Muscle of back (tissue), 11 donors: ENCODE results near the gene GPX6. TPM values are rescaled to one million over a fixed set of nuclear protein-coding genes. Genes with fewer than 3 reads are reported as not detected.
"Not testable (repeated sequence)": the region's sequence is repeated elsewhere in the genome, so short reads cannot be mapped to it uniquely, and the experiment has no call there.

Source experiments
- DNase-seq, 3 donors: peaks; one replicate each; pipeline versions ENCODE4 v3.0.0 to v3.0.0-alpha.2; 2013
- polyA plus RNA-seq, 10 donors: library from polyadenylated mRNA; unstranded; fragments of 120-200 nt; gene quantifications; one replicate each; pipeline ENCODE4 v1.2.1, GENCODE V29; 2013; ENCODE audit not compliant: insufficient read length in 10 of 10

GPX6 gene
- polyA plus RNA-seq, 10 donors = 0.08 TPM; not detected in 9

- DNase-seq = no peak
Observed at GRCh38 chr6:28525496-28526039, 10.0 kb upstream of the GPX6 start, which contains the start of gene GPX5. Gene GPX5 (plus strand): TSS chr6:28525881. CDS start chr6:28526014, 133 bp downstream.

- no peak for DNase-seq
Observed at GRCh38 chr6:28523241-28523622, 7.6 kb upstream of the GPX6 start.

- no peak for DNase-seq
Observed at GRCh38 chr6:28522594-28523240, 7.1 kb upstream of the GPX6 start.

DNA sequence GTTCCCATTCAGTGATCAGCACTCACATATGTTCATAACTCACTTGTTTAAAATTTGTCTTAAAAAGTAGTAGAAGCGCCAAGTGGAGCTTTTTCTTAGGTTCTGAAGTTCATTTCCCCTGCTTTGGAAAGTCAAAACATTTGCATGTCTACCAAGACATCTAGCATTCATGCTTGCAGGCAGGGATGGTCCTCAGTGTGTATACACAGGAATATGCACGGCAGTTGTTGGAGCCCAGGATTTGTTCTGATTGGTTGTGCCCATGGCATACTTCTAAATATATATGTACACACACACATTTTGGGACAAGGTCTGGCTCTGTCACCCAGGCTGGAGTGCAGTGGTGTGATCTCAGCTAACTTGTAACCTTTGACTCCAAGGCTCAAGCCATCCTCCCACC lies 2.4 kb upstream of the GPX6 start:
- no peak for DNase-seq

DNA sequence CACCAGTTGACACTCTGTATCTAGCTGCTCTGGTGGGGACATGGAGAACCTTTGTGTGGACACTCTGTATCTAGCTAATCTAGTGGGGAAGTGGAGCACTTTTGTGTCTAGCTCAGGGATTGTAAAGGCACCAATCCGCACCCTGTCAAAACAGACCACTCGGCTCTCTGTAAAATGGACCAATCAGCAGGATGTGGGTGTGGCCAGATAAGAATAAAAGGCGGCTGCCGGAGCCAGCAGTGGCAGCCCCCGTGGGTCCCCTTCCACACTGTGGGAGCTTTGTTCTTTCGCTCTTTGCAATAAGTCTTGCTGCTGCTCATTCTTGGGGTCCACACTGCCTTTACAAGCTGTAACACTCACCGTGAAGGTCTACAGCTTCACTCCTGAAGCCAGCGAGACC lies 3.2 kb downstream of the GPX6 start:
- not testable (repeated sequence) for DNase-seq

DNA sequence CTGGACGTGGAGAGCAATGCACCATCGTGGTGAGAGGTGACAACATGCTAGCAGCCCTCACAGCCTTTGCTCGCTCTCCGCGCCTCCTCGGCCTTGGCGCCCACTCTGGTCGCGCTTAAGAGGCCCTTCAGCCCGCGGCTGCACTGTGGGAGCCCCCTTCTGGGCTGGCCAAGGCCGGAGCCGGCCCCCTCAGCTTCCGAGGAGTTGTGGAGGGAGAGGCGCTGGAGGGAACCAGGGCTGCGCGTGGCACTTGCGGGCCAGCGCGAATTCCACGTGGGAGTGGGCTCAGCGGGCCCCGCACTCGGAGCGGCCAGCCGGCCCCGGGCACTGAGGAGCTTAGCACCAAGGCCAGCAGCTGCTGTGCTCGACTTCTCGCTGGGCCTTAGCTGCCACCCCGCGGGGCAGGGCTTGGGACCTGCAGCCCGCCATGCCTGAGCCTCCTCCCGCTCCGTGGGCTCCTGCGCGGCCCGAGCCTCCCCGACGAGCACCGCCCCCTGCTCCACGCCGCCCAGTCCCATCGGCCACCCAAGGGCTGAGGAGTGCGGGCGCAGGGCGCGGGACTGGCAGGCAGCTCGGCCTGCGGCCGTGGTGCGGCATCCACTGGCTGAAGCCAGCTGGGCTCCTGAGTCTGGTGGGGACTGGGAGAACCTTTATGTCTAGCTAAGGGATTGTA lies 3.8 kb downstream of the GPX6 start:
- DNase-seq = no peak

DNA sequence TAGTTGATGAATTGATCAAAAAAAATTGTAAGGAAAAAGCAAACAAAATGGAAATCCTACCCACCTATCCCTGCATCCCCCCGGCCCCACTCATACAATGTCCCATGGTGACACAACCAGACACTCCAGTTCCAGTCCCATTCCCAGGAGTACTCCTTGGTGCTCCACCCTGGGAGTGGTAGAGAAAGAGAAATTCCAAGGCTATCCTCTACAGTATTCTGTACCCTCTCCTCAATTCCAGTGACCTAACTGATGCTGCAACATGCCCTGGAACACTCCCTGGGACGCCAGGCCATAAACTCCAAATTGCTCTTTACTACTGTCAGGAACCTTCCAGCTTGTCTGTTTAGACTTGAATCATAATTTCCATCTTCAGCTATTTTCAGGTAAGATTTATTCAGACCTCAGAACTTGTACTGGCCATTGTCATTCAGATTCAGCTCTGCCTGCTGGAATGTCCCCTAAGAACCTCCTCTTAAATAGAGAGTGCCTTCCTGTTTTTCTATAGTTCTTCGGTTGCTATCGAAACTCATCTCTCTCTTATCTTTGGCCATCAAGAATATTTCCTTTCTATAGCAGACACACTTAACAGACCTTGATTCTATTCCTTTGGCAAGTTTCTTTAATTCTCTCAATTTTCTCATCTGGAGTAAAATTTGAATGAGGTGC lies 8.7 kb downstream of the GPX6 start:
- no peak for DNase-seq

DNA sequence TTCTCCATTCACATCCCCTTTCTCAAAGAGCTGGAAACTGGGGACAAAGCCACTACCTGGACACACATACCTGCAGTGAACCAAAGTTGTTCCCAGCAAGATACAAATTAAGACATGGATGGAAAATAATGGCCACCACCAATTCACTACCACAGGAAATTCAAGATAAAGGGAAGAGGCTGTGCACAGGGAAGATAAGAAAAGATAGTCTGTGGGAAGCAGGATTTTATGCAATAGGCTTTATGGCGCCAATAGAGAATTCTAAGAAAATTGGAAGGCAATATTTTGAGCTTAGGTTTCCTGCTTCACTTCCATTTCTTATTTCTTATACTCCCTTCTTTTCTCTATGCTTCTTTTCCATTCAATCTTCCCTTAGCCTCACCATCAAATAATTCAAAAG lies 9.9 kb downstream of the GPX6 start:
- no peak for DNase-seq

- DNase-seq = not testable (repeated sequence)
Observed at GRCh38 chr6:28502709-28503305, 12.8 kb downstream of the GPX6 start.

DNA sequence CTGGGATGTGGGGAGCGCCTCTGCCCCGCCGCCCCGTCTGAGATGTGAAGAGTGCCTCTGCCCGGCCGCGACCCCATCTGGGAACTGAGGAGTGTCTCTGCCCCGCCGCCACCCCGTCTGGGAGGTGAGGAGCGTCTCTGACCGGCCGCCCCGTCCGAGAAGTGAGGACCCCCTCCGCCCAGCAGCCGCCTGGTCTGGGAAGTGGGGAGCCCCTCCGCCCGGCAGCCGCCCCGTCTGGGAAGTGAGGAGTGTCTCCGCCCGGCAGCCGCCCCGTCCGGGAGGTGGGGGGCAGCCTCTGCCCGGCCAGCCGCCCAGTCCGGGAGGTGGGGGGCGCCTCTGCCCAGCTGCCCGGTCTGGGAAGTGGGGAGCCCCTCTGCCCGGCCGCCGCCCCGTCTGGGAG lies 13.5 kb downstream of the GPX6 start:
- DNase-seq = not testable (repeated sequence)

- DNase-seq = no peak
Observed at GRCh38 chr6:28501259-28501658, 14.3 kb downstream of the GPX6 start.

GRCh38 chr6:28497893-28498292 lies 17.7 kb downstream of the GPX6 start:
- DNase-seq = no peak

DNA sequence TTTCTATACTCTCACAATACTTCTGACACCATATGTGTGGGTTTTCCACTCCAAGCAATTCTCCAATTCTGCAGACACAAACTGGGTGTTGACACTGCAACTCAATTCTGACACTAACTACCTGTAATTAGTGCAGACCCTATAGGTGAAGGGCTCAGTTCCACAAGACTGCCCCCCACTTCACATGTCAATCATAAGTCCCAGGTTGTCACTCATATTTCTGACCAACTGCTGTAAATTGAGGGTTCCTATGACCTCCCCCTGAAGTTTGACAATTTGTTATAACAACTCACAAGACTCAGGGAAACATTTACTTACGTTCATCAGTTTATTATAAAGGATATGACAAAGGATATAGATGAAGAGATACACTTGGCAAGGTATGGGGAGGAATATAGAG lies 18.3 kb downstream of the GPX6 start:
- no peak for DNase-seq

GRCh38 chr6:28496099-28496779 lies 19.4 kb downstream of the GPX6 start:
- no peak for DNase-seq

DNA sequence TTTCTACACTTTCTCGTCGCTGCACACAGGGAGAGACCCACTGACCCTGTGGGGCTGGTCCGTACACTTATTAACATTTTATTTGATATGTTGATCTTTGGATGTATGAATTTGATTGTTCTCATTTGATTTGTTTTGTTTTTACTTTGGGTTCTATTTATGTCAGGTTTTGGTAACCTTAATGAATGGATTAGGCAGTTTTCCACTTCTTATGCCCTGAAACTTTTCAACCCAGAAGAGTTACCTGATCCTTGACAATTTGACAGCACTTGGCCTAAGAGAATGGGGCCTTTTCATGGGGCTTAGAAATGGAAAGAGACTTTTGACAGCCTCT lies 23.6 kb downstream of the GPX6 start:
- no peak for DNase-seq

- no peak for DNase-seq
Observed at GRCh38 chr6:28490205-28490890, 25.2 kb downstream of the GPX6 start.

DNA sequence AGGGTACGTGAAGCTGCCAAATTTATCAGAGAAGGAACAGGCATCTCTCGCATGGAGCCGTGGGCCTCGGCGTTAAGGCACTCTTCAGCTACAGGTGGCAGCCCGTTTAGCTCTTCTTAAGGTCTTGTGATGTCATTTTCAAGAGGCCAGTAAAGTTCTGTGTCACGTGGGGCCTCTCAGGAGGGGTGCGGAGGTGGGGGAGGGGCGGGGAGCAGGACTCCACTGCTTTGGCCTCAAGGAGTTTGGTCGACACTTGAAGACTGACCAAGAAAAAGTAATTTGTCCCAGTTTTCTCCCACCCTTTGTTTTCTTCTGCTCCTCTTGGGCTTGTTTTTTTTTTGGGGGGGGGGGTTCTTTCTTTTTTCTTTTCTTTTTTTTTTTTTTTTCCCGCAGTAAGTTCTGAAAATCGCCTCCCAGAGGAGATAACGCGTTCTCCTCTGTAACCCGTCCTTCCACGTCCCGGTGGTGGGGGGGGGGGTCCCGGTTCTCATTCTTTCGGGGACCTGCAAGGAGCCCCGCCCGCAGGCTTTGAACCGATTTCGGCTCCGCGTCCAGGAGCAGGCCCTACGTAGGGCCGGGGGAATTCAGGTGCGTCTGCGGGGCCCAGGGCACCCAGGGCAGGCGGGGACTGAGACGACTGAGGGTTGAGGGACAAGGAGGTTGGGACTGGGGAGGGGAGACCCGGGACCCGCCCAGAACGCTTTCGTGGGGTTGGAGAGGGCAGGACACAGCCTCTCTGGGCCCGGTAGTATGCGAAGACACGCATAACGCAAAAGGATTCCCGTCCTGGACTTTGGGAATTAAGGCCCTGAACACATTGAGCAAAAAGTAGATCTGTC lies 26.0 kb downstream of the GPX6 start:
- peak; percentile 62 to 89 (median 74) for DNase-seq

GRCh38 chr6:28488916-28489365 lies 26.7 kb downstream of the GPX6 start:
- DNase-seq = peak; percentile 54 to 74 (median 72)

GRCh38 chr6:28486988-28487742 lies 28.4 kb downstream of the GPX6 start:
- no peak for DNase-seq
